GM18861 (cell line): ENCODE measurements around the gene PARP8.
A peak's percentile ranks its signal among the peaks of the same experiment; 100 is the strongest.

Experiments used
- ATAC-seq: cut with Tn5 transposase; IDR thresholded peaks from one replicate; pipeline ENCODE4 v1.9.1; 2021; ENCODE audit not compliant: unreplicated experiment

Gene PARP8

DNA sequence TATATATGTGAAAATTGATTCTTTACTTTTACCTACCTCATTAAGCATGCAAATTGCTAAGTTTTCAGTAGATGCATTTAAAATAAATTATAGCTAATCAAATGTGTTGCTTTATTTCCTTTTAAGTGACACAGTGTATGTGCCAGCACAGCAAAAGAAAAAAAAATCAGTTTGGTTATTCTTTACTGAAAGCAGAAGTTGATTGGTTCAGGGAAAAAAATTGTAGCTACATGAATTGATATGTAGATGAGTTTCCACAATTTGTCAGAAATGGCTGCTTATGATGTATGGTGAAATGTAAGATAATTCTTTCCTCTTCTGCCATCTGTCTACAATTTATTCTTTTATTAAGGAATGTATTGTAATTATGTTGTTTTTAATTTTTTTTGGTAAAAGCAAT is 57.8 kb downstream of the PARP8 start:
- no peak for ATAC-seq

DNA sequence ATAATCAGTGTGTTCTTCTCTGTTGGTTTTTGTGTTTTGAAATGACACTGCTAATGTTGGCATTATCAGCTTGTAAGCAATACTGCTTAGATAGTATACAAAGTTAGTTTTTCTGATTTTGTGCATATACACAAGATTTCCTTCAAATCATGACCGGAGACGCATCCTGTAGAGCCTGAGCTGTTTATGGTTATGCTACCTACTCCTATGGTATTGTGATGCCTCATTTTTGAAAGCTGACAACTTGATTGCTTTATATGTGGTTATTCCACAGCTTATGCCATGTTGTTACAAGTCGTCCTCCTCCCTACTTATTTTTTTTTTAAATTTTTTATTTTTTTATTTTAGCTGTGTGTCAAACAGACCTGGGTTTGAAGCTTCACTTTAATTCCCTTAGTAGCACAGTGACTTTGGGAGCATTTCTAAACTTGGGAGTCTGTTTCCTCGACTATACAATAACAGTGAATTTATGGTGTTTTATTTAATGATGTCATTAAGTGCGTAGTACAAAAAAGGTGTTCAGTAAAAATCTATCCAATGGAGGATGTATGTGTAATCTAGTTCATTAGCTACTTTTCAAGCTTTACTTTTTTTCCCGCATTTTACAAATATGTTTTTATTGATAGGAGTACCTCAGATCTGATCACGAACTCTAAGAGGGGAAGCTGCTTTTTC is 59.5 kb downstream of the PARP8 start:
- ATAC-seq = no peak

DNA sequence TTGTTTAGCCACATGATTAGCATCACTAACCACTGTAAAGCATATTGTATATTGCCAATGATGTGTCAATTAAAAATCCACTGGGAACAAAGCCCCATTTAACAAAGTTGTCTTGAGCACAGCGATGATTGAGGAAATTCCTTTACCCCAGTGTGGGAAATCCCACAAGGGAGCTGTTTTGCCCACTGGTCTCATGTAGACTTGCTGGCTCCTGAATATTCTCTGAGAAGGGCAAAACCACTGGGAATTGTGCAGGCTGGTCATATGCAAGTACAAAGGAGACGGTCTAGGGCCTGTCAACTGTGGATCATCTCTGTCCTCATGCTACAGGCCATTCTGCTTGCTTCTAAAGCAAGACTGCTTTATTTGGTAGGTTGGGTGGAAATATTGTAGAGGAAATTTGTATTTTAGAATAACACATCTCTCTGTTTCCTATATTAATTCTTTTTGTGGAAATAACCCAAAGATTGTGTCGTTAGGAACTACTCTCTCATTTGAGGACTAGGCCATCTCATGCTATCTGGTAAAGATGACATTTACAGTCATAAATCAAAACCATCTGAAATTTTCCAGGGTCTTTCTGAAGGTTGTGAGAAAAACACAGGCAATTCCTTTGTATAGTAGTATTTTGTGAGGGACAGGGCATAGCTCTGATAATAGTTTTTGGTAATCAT is 60.2 kb downstream of the PARP8 start:
- ATAC-seq = no peak

DNA sequence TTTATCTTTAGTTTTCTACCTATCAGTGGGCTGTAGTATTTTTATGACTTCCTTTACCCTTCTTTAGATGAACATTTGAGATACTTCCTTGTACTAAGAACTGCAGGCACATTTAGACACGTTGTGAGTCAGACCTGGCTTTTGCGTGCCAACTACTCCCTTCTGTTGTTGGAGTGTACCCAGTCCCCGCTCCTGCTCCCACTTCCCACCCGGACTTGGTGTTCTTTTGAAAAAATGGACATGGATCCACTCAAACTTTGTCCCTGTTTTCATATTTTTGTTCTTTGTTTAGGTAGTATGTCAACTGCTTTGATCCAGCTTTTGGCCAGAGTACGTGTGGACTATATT is 60.7 kb downstream of the PARP8 start:
- no peak for ATAC-seq

DNA sequence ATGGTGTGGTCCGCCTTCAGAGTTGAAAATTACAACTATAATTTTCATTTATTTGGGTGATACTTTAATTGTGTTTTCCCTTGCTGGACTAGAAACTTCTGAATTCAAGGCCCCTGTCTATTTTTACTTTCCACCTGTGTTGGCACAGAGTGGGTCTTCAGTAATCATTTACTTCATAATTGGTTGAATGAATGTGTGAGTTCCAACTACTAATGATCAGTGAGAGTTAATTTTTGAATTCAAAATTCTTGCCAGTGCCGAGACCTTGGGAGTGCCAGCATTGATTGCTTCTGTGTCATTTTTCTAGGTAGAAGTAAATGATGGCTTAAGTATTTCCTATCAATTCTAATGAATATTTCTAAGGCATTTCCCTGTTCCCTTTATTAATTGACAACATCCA is 61.4 kb downstream of the PARP8 start:
- no peak for ATAC-seq

DNA sequence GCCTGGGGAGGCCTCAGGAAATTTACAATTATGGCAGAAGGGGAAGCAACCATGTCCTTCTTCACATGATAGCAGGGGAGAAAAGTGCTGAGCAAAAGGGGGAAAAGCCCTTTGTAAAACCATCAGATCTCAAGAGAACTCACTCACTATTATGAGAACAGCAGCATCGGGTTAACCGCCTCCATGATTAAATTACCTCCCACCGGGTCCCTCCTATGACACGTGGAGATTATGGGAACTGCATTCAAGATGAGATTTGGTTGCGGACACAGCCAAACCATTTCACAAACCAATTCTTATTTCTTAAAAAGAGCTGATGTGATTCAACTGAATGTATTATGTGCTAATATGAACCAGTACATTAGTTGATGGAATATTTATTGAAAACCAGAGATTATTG is 63.9 kb downstream of the PARP8 start:
- ATAC-seq = no peak

DNA sequence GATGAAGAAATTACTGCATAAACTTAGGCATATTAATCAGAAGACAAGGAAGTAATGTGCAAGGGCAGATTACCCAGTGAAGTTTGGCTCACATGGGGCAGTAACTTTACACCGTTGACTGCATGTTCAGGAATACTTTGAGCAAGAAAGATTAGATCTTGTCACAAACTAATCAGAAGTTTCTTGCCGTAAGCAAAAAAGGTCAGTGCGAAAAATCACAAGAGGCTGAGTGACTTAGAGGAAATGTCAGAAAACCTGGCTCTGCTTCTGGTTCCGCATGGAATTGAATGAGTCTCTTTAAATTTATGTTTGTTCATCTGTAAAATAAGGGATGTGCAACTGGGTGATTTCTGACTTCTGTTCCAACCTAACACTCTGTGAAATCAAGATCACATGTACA is 64.4 kb downstream of the PARP8 start:
- ATAC-seq = no peak

DNA sequence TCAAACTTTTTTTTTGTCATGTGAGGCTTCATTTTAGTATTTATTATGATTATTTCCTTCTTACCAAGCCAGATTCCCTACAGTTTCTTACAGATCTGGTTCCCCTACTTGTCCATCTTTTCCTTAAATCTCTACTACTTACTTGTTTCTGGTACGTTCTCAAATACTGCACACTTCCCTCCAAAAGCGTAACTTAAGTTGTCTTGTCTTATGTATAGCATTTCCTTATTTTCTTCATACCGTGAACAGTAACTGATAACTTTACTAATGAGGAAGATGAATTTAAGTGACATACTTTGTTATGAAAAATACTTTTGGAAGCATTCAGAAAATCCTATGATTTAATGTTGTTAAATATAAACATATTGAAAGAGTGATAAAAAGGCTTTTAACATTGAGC is 67.3 kb downstream of the PARP8 start:
- no peak for ATAC-seq

DNA sequence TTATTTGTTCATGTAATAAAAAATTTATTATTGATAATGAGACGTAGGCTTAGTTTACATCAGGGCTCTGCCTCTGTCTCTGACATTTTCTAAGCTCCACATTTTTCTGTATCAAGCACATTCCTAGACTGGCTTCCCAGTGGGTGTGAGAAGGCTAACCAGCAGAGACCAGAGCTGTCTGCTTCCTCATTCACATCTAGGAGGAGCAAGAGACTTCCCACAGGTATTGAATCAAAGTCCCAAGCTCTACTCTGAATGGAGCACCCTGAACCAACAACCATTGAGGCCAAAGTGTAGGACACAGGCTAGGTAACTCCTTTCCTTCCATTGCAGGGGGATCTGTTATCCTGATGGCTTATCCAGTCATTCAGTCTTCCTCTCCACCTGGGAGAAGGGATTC is 72.4 kb downstream of the PARP8 start:
- no peak for ATAC-seq

DNA sequence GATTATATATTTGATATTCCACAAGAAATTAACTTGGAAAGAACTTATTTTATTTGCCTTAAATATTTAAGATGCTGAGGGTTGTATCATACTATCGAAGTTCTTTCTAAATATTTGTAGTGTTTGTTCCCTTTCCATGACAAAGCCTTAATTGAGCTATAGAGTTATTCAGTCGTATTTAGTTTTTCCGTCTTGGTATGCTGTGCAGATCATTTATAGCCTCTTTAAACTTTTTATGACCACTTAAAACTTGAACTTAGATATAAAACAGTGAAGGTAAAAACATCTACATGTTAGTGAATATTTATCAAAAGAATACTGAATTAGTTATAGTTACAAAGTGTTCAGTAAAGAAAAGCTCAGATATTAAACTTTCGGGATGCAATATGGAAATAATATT is 74.4 kb downstream of the PARP8 start:
- ATAC-seq = no peak

DNA sequence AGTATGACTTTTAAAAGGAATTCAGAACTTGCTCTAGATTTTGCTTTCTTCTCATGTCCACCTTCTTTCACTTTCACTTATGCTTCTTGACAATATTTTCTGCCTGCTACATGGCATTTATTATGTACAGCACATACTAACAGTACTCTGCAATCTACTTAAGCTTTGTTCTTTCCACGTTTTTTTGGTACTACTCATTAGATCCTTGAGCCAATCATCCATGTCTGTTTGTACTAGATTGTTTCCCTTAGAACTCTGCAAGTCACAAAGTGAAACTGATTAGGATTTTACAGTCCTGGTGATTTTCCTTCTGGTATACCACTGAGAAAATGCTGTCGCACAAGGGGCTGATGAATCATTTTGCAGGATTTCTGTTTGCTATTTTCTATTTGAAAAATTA is 78.3 kb downstream of the PARP8 start:
- peak; percentile 57 for ATAC-seq

DNA sequence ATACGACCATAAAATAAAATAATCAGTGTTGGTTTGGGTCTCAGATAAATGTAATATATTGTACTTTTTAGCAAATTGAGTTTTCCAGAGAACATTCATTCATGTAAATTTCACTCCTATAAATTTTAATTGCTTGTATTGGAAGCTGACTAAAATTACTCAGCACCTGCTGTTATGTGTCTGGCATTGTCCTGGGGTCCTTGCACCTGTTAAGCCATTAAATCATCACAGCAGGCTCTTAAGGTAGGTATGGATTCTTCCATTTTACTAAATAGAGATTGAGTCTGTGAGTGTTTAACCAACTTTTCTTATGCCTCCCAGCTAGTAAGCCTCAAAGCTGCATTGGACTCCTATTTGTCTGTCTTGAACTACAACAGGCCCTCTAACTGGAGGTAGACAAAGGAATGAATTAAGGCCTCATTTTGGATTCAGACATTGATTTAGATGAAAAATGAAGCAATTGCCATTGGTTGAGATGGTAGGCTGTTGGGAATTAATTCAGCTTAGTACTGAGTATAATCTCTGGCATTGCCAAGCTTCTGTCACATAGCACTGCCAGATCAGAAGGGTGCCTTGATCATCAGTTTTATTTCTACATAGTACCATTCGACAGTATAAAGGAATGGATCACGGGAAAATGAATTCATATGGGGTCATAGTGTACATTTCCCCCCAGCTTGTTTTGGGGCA is 78.9 kb downstream of the PARP8 start:
- ATAC-seq = no peak

DNA sequence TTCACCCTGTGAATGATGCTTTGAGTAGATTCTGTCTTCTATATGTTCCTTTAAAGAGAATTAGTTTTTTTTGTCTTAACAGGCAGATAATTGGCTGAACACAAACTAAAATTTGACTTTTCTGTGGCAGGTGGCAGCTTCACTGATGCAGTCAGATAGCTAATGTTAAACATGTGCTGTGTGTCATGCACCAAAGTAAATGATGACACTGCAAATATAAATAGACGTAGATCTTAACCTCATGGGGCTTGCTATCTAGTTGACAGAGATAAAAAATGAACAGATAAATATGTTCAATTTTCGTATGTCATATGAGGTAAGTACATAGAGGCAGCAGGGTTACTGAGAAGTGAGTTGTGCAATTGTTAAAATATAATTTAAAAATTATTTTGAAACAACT is 82.7 kb downstream of the PARP8 start:
- ATAC-seq = no peak

DNA sequence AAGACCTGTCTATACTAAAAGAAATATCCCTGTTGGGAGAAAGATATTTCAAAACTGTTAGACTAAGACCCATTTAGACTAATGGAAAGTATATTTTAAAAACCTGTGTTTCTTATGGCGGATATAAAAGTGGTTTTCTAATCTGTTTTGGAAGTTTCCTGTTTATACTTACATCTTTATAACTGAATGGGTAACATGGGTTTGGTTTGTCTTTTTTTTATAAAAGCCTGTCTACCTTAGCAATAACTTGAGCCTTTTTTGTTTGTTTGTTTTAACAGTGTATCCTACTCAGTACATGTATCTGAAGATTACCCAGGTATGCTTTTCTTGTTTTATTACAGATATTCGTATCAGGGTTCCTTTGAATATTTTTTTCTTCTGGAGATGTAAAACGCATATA is 83.4 kb downstream of the PARP8 start:
- no peak for ATAC-seq

DNA sequence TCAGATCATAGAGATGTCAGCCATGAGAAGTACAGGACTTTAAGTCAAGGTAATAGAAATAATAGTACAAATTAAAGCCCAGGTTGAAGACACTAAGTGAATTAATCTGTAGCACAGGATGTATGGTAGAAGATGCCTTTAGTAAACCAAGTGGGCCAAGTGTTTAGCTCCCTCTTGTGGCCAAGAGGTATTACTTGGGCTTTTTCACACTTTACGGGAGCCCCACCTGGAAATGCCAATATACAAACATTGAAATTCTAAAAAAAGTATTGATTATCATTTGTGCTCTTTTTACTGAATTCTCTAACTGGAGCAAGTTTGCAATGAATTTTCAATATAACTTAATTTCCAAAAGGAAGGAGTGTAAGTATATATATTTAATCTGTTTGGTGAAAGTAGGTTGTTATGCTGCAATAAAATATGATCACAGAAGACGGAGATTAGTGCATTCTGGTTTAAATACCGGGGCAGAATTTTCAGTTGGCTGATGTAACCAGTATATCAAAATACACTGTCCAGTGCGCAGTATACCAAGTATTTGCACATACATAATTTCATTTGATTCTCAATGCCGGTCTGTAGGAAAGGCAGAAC is 84.7 kb downstream of the PARP8 start:
- peak; percentile 86 for ATAC-seq

DNA sequence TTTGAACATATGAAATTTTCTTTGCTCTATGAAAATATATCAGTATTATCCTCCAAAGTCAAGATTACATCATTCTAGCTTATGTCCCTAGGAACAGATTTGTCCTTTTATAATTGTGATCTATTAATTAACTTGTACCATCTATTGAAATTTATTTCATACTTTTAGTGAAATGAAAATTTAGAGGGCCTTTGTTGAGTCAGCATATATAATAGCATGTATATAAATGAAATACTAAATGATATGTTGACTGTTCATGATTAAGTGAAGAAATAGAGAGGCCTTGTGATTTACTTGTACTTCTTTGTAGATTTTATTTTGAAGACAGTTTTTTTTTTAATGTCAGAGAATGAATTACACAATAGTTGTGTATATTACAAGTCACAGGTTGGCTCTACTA is 86.4 kb downstream of the PARP8 start:
- ATAC-seq = no peak

DNA sequence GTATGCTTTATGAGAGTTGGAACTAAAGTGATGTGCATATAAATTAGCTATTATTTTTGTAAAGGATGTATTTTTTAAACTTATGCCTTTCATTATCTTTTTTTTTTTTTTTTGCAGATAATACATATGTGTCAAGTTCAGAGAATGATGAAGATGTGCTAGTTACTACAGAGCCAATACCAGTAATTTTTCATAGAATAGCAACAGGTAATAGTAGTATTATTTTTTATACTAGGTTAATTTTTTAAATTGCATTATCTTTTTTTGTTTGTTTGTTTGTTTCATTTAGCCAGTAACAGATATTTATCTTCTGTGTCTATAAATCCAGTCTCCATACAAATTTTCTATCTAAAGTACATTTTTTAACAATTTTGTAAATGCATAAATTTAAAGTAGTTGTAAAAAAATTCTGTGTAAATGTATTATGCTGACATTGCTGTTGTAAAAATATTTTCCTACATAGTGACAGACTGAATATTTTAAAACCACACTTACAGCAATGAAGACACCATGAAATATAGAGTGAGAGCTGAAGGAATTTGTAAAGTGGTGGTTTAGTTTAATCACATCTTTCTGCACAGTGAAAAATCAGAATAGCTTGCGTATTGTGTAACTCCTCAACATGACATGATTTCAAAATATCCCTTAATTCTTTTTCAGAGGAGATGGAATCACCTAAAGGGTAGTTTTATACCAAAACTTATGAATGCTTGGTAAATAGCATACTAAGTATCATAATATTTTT is 93.3 kb downstream of the PARP8 start:
- ATAC-seq = no peak

DNA sequence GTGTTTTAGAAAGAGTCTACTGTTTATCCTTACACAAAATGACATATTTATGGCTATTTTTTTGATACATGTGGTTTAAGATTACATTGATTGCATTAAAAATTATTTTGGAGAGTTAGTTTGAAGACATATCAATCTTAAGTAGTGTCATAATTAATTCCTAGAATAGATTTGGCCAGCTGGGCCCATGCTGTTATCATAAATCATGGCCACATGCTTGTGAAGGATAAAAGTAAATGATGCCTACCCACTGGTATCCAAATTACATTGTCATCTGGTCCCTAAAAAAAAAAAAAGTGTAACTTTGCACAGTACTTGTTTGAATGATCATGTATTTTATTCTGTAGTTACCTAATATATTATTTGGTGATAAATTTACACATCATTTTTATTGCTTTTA is 96.9 kb downstream of the PARP8 start:
- no peak for ATAC-seq

DNA sequence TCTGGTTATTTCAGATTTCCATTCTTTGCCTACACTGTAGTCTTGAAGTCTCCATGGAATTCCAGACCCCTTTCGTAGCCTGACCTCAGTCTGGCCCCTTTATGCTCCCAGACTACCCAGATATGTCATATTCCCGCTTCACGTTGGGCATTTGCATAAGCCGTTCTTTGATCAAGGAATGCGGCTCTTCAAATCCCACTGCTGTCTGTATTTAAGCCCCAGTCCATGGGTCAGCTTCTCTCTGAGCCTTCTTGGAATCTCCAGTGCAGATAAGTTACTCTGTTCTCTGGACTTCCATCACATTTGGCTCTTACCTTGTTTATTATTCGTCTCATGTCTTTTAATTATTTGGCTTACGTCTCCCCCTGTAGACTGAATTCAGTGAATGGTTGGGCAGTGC is 97.4 kb downstream of the PARP8 start:
- no peak for ATAC-seq

DNA sequence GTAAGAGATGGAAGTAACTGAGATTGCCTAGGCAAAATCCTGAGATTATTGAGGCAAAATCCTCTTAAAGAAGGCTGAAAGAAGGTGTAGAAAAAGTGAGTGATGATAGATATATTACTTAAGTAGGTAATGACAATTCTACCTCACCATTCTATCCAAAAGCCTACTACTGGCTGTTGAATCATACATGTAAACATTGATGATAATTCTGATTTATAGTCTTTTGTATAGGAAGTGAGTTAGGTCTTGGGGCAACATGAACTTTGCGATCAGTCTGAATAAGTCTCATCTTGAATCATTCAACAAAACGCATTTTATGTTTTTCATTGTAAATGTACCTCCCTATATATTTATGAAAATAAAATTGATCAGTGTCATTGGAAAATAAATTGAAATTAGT is 99.6 kb downstream of the PARP8 start:
- ATAC-seq = no peak

DNA sequence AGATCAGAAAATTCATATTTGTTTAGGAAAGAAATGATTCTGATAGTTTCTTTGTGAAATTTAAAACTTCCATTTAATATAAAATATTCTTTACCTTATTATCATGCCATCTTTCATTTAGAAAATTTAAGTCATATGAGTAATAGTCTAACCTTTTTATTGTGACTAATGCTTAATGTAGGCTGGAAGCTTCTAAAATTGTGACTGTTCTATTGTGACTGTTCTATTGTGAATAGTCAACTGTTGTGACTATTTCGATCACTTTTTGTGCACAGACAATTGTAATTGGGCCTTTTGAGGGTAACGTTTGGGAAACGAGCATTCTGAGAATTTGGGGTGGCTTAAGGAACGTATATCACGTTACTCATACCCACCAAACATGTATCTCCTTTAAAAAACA is 100.0 kb downstream of the PARP8 start:
- no peak for ATAC-seq

DNA sequence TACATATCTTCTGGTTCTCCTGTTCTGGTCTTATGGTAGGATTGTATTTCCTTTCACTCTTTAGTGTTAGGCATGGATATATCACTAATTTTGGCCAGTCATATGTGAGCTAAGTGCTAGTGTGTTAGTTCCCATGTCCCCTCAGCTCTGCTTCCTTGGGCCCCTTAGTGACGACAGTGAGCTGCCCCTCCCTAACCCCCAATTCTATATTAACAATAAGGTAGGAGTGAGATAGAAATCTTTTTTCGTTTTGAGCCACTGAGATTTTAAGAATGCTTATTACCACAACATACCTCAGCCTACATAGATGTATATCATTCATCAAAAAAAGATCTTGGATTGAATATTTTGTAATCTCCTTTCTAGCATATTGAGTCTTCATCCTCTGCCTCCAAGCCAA is 100.5 kb downstream of the PARP8 start:
- ATAC-seq = no peak
